Activated CD4-positive, alpha-beta T cell treated with anti-CD3 and anti-CD28 coated beads for 36 hours (primary cell): ENCODE results near the gene WFDC1. TPM values are rescaled to one million over a fixed set of nuclear protein-coding genes. Genes with fewer than 3 reads are reported as not detected.
A peak's percentile ranks its signal among the peaks of the same experiment; 100 is the strongest.

Experiments used
- ATAC-seq: fragments of 200-7000 bp; cut with Tn5 transposase; one replicate; pipeline ENCODE4 v1.10.0; 2021; ENCODE audit warnings: mild to moderate bottlenecking, moderate library complexity
- CTCF ChIA-PET: fragments of 350-600 bp; sonication (Branson Sonifier 250); formaldehyde crosslinking; loops from one replicate; lab custom pipeline; 2021; ENCODE audit warnings: antibody characterized with exemption; lab: Charles Lee
- POLR2A ChIA-PET: fragments of 350-600 bp; sonication (Branson Sonifier 250); formaldehyde crosslinking; loops from one replicate; lab custom pipeline; 2021; ENCODE audit warnings: antibody characterized with exemption, inconsistent platforms; lab: Charles Lee
- DNase-seq: peaks from one replicate; pipeline ENCODE4 v3.0.0-alpha.2; 2020
- H3K27ac Mint-ChIP-seq: one replicate; pipeline ENCODE4 v1.8.0; 2021; ENCODE audit warnings: mixed read lengths
- H3K27me3 Mint-ChIP-seq: one replicate; pipeline ENCODE4 v1.8.0; 2021; ENCODE audit warnings: mixed read lengths
- H3K36me3 Mint-ChIP-seq: one replicate; pipeline ENCODE4 v1.8.0; 2021; ENCODE audit warnings: low read depth, mixed read lengths
- H3K4me1 Mint-ChIP-seq: one replicate; pipeline ENCODE4 v1.8.0; 2021; ENCODE audit warnings: mixed read lengths
- H3K4me3 Mint-ChIP-seq: one replicate; pipeline ENCODE4 v1.8.0; 2021; ENCODE audit warnings: mild to moderate bottlenecking, moderate library complexity, mixed read lengths
- H3K9me3 Mint-ChIP-seq: one replicate; pipeline ENCODE4 v1.8.0; 2021; ENCODE audit warnings: low read depth, mixed read lengths
- intact Hi-C, 2 experiments: fragments of 100-400 bp; cut with DNase I in 1 of 2; cut with micrococcal nuclease in 1 of 2; formaldehyde crosslinking; loops; one replicate each; pipeline versions ENCODE4 v1.14.2 to v1.15.1; 2022 to 2024; cut with DNase I, micrococcal nuclease
- total RNA-seq, 2 experiments: library from RNA; stranded (reverse); gene quantifications; one replicate each; pipeline ENCODE4 v1.2.3, GENCODE V29; 2021

The WFDC1 gene
- total RNA-seq, 2 experiments from 2014 or later: not detected

GRCh38 chr16:84370723-84371552, 76.3 kb downstream of the WFDC1 start:
- Mint-ChIP-seq H3K9me3 (no peaks in the 10 kb centered on the region), H3K27ac (no peak overlapping the region), H3K4me1 (peaks cover 1% of the 10 kb centered on the region), H3K4me3 (no peak overlapping the region), H3K27me3 (peaks cover 43% of the 10 kb centered on the region), H3K36me3 (no peaks in the 10 kb centered on the region)
- CTCF ChIA-PET: no interaction called here
- intact Hi-C loops: no loop called here
- POLR2A ChIA-PET: no interaction called here
- DNase-seq (no peak), ATAC-seq (no peak)

- no peak for DNase-seq
- Mint-ChIP-seq H3K4me1 (peaks cover 1% of the 10 kb centered on the region), H3K9me3 (no peaks in the 10 kb centered on the region), H3K27ac (no peak overlapping the region), H3K27me3 (peaks cover 41% of the 10 kb centered on the region), H3K36me3 (no peaks in the 10 kb centered on the region), H3K4me3 (no peak overlapping the region)
- POLR2A ChIA-PET: no interaction called here
- ATAC-seq: no peak
- intact Hi-C loops: no loop called here
- CTCF ChIA-PET: no interaction called here
Observed at GRCh38 chr16:84371553-84371865, 76.8 kb downstream of the WFDC1 start.

- Mint-ChIP-seq H3K9me3 (no peaks in the 10 kb centered on the region), H3K4me1 (no peaks in the 10 kb centered on the region), H3K36me3 (no peaks in the 10 kb centered on the region), H3K27me3 (peaks cover 26% of the 10 kb centered on the region), H3K4me3 (no peak overlapping the region), H3K27ac (no peak overlapping the region)
- intact Hi-C loops: no loop called here
- DNase-seq (peak; percentile 19), ATAC-seq (peak; percentile 80)
- CTCF ChIA-PET: no interaction called here
- POLR2A ChIA-PET: no interaction called here
Observed at GRCh38 chr16:84373907-84374489, 79.3 kb downstream of the WFDC1 start.

DNA sequence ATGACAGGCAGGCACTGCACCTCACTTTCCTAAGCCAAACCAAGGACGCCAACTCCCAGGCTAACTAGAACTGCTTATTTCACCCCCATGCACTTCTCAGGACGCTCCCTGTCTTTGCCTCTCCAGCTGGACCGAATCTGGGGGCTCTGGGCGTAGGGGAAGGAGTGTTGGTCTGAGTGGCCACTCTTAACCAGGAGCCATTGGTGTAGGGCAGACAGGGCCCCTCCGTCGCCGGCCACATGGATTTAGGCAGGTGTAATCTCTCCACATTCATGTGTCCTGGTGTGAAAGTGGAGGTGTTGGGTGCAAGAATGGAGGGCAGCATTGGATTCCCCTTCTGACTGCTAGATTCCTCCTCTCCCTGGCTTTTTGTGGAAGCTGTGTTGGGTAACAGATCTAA, 83.4 kb downstream of the WFDC1 start:
- no peaks in the 10 kb centered on the region for H3K9me3 Mint-ChIP-seq
- H3K4me3 Mint-ChIP-seq: no peak overlapping the region
- no peak overlapping the region for H3K27ac Mint-ChIP-seq
- DNase-seq (no peak), ATAC-seq (no peak)
- H3K36me3 Mint-ChIP-seq: no peaks in the 10 kb centered on the region
- ChIA-PET POLR2A (no interaction called here), CTCF (no interaction called here)
- intact Hi-C loops: no loop called here
- H3K27me3 Mint-ChIP-seq: peaks cover 19% of the 10 kb centered on the region
- no peaks in the 10 kb centered on the region for H3K4me1 Mint-ChIP-seq

GRCh38 chr16:84378567-84378966, 83.9 kb downstream of the WFDC1 start:
- ChIA-PET POLR2A (no interaction called here), CTCF (no interaction called here)
- Mint-ChIP-seq H3K27me3 (peaks cover 16% of the 10 kb centered on the region), H3K4me1 (no peaks in the 10 kb centered on the region), H3K9me3 (no peaks in the 10 kb centered on the region), H3K27ac (no peak overlapping the region), H3K4me3 (no peak overlapping the region), H3K36me3 (no peaks in the 10 kb centered on the region)
- DNase-seq (no peak), ATAC-seq (no peak)
- intact Hi-C loops: no loop called here

- no peak overlapping the region for H3K27ac Mint-ChIP-seq
- no peaks in the 10 kb centered on the region for H3K36me3 Mint-ChIP-seq
- no peak overlapping the region for H3K4me3 Mint-ChIP-seq
- no peak for ATAC-seq
- H3K27me3 Mint-ChIP-seq: peaks cover 15% of the 10 kb centered on the region
- CTCF ChIA-PET: no interaction called here
- intact Hi-C loops: no loop called here
- H3K4me1 Mint-ChIP-seq: no peaks in the 10 kb centered on the region
- DNase-seq: no peak
- POLR2A ChIA-PET: no interaction called here
- no peaks in the 10 kb centered on the region for H3K9me3 Mint-ChIP-seq
Observed at GRCh38 chr16:84379008-84379708, 84.5 kb downstream of the WFDC1 start.

Other genes starting within 250 kb of the WFDC1 start
- gene MBTPS1, start 177.9 kb upstream of the WFDC1 start, total RNA-seq: 10 to 100 TPM; 32.0 to 32.2 TPM
- 10 to 100 TPM in 1 of 2 experiments, 1 to 10 TPM in 1; 7.4 to 11.4 TPM for gene HSDL1, start 149.7 kb upstream of the WFDC1 start, total RNA-seq
- under 1 TPM in 1 of 2 experiments, not detected in 1; 0.39 TPM for gene DNAAF1, start 149.6 kb upstream of the WFDC1 start, total RNA-seq
- 10 to 100 TPM; 44.4 to 45.7 TPM for gene TAF1C, start 107.8 kb upstream of the WFDC1 start, total RNA-seq
- under 1 TPM; 0.16 to 0.18 TPM for gene ADAD2, start 103.7 kb upstream of the WFDC1 start, total RNA-seq
- gene KCNG4, start 54.9 kb upstream of the WFDC1 start, total RNA-seq: not detected
- not detected for gene ATP2C2, start 73.7 kb downstream of the WFDC1 start, total RNA-seq
- gene MEAK7, start 209.8 kb downstream of the WFDC1 start, total RNA-seq: 10 to 100 TPM in 1 of 2 experiments, 1 to 10 TPM in 1; 8.9 to 10.6 TPM